Ishikawa (cell line): Measurements from ENCODE around the gene SMYD2.

Experiments used
- CEBPB ChIP-seq: IDR thresholded peaks from 2 replicates; pipeline ENCODE4 v1.6.1; 2012
- CREB1 ChIP-seq: IDR thresholded peaks from 2 replicates; pipeline ENCODE4 v1.6.1; 2012; ENCODE audit warnings: low read depth
- EGR1 ChIP-seq: IDR thresholded peaks from 2 replicates; pipeline ENCODE4 v1.6.1; 2012
- EP300 ChIP-seq: IDR thresholded peaks from 2 replicates; pipeline ENCODE4 v1.6.1; 2012; ENCODE audit warnings: borderline replicate concordance
- FOXM1 ChIP-seq: IDR thresholded peaks from 2 replicates; pipeline ENCODE4 v1.6.1; 2012; ENCODE audit warnings: low read depth, borderline replicate concordance
- MAX ChIP-seq: IDR thresholded peaks from 2 replicates; pipeline ENCODE4 v1.6.1; 2012
- REST ChIP-seq: IDR thresholded peaks from 2 replicates; pipeline ENCODE4 v1.6.1; 2012; ENCODE audit warnings: low read depth, mild to moderate bottlenecking
- TAF1 ChIP-seq: IDR thresholded peaks from 2 replicates; pipeline ENCODE4 v1.6.1; 2012; ENCODE audit warnings: low read depth, mild to moderate bottlenecking
- TEAD4 ChIP-seq: IDR thresholded peaks from 2 replicates; pipeline ENCODE4 v1.6.1; 2012
- ZBTB7A ChIP-seq: IDR thresholded peaks from 2 replicates; pipeline ENCODE4 v1.6.1; 2012; ENCODE audit warnings: low read depth

- TF ChIP-seq MAX, result no peak
- TF ChIP-seq EP300, result no peak
- no peak for TF ChIP-seq TAF1
- no peak for TF ChIP-seq EGR1
- TF ChIP-seq ZBTB7A, result no peak
- TF ChIP-seq CREB1, result no peak
- no peak for TF ChIP-seq REST
- no peak for TF ChIP-seq CEBPB
- TF ChIP-seq TEAD4, result no peak
- no peak for TF ChIP-seq FOXM1
Observed at GRCh38 chr1:214377886-214378285, 96.9 kb downstream of the SMYD2 start.
